GF-D8 (cell line): Measurements from ENCODE around the gene GSDME.
A peak's percentile ranks its signal among the peaks of the same experiment; 100 is the strongest.
"Not testable (repeated sequence)": the region's sequence is repeated elsewhere in the genome, so short reads cannot be mapped to it uniquely, and the experiment has no call there.

Source experiments
- DNase-seq: peaks from one replicate; lab custom pipeline; 2025; lab: John Stamatoyannopoulos, UW

The GSDME gene

DNA sequence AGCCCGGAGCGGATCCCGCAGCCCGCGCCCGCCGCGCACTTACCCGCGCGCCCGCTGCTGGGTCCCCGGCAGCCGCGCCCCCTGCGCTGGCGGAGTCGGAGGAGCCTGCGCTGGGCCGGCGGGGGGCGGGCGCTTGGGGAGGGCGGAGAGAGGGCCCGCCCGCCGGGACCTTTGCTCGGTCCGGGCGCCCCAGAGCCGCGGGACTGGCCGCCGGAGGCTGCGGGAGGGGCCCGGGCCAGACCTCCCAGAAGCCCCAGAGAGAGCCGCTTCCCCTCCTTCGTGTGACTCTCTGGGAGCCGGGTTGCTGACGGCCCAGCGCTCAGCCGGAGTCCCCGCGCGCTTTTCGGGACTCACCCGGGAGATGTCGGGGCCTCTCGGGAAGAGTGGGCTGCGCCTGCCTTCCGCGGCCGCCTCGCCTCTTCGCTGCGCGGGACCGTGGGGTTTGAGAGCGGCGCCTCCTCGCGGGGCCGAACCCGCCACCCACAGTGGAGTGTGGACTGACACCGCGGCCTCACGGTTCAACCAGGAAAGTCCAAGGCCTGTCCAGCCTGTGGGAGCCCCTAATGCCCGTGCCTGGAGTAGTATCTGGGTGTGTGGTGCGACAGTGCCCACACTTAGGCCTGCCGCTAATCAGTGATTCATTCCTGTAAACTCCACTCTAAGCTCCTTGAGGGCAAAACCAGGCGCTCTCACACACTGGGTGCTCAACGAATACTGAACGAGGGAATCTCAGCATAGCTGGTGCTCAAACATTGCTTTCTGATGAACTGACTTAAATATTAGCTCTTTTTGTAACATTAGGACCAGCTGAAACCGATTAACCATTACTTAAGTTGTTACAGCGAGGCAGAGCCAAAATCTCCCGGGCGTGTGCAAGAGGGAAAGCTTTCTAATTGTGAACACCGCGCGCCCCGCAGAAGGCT is at the start of gene GSDME:
Gene GSDME, minus strand, starts transcription at position 112 of the 923 bp plus-strand sequence. CDS start 7,690 bp downstream, outside the sequence.
- no peak for DNase-seq

DNA sequence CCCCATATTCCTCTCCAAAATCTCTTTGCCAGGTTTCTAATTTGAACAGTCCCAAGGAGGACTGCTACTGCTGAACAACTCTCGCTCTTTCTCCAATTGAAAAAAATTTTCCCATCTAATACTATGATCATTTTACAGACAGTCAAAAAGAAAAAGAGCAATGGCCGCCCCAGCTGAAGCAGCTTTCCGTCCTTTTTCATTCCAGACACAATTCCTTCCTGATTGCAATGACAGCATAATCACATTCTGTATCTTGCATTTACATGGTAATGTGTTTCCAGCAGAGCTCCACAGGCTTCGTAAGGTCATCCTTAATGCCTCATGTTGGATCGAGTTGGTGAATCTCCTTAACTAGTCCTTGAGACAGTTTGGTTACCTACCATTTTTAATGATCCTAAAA is 45.0 kb upstream of the GSDME start:
- no peak for DNase-seq

DNA sequence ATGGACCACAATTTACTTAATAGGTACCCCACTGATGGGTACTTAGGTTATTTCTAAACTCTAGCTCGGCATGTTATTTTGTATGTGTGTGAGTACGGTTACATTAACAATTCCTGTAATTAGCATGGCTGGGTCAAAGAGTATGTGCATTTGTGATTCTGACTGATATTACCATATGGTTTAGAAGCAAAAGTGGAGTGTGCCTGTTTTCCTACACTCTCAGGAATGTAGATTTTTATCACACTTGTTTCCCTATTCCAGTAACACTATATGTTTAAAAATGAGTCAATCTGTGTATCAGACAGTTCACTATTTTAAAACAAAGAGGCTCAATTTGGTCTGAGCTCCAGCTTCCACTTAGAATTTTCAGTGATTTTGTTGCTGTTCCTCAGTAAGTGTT is 44.6 kb upstream of the GSDME start:
- no peak for DNase-seq

DNA sequence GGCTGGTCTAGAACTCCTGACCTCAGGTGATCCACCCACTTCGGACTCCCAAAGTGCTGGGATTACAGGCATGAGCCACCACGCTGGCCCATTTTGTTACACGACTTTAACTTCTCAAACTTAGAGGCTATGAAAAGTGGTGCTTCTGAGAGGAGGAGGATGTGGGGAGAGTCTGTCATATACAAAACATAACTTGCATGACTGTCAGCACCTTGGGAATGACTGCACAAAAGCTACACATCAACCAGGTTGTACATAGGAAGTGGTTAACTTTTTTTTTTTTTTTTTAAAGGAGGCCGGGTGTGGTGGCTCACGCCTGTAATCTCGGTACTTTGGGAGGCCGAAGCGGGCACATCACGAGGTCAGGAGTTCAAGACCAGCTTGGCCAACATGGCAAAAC is 43.4 kb upstream of the GSDME start:
- DNase-seq, result no peak

DNA sequence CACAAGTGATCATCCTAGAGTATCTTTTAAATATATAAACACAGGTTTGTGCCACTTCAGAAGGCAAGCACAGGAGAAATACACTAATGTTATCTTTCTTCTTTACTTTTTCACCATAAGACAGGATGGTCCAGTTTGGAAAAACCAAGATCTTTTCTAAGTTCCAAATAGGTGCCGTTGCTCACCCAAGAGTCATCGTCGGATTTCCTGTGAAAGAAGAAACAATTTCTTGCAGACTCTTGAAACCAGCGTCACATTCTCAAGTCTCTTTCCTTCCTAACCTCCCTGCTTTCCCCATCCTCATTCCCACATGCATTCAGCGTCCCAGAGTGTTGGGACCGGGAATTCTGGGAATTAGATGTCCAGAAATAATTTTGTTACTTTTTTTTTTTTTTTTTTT is 42.8 kb upstream of the GSDME start:
- DNase-seq, result no peak

DNA sequence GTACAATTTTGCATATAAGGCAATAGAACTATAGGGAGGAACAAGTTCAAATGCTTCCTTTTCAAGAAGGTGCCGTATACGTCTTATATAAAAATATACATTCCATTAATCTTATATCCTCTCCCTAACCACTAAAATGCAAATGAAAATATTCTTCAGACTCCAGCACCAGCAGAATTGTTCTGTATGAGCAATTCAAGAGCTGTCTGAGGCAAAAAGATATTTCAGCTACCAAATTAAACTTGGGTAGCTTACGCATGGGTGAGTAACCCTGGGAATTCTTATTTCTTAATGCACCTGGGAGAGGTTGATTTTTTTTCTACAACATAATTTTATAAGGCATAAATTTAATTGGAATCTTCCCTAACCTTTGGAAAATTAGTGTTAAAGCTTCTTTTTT is 42.2 kb upstream of the GSDME start:
- DNase-seq, result no peak

DNA sequence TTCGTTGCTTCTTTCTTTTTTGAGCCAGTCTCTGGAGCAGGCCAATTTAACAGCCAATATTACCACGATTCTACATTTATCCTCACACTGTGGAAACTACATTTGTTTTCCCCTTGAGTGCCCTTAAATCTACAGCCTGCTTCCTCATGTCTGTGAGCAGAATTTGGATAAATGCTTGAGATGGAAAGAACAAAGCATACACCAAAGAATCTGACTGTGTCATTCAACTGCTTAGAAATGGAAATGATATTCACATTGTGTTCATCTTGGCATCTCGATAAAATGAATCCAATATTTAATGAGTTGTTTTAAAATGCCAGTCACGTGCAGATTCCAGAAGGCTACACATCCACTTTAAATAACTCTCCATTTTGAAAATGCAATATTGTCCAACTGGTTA is 41.0 kb upstream of the GSDME start:
- no peak for DNase-seq

DNA sequence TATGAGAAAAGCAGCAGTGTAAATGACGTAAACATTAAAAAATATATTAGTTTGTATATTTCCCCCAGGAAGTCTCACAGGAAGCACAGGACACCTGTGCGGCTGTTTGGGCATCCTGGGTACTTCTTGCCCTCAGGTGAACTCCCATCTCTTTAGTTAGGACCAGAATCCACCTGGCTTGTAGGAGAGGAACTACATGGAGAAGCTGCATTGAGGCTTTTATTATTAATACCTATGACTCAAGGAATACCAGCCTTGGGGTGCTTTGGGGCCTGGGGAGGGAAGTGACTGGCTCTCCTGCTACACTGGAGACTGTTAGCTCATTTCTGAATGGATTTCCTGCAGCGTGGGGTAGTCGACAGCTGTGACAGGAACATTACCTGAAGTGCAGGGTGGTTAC is 40.0 kb upstream of the GSDME start:
- no peak for DNase-seq

DNA sequence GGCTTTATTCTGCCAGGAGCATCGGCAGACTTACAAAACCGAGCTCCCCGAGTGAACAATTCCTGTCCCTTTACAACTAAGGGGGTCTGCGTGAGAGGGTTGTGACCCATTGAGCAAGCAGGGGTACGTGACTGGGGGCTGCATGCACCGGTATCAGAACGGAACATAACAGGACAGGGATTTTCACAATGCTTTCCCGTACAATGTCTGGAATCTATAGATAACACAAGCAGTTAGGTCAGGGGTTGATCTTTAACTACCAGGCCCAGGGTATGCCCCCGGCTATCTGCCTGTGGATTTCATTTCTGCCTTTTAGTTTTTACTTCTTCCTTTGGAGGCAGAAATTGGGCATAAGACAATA is 38.1 kb upstream of the GSDME start:
- no peak for DNase-seq

DNA sequence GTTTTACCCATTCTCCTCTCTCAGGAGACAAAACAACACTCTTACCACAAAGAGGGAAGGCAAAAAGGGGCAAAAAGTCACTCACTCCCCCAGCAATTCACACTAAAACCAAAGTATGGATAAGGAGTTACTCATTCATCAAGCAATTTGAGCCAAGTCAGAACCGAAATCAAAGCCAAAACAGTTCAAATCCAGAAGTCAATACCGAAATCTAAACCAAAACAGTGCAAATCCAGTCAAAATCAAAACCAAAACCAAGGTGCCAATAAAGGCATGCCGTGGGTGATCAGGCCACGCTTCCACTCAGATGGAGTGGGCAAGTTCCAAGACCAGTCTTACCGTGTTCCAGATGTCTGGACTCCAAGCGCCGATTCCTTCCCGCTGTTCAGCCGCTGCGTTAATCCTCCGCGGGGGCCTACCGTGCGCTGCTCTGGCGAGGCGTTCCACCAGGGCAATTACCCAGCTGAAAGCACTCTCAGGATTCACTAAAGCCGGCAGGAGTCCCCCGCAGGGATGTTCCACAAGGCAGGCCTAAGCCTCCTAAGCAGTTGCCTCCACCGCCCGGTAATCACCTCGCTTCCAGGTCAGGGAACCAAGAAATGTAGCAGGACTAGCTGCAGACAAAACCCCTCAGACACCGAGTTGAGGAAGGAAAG is 37.6 kb upstream of the GSDME start:
- DNase-seq, result not testable (repeated sequence)

DNA sequence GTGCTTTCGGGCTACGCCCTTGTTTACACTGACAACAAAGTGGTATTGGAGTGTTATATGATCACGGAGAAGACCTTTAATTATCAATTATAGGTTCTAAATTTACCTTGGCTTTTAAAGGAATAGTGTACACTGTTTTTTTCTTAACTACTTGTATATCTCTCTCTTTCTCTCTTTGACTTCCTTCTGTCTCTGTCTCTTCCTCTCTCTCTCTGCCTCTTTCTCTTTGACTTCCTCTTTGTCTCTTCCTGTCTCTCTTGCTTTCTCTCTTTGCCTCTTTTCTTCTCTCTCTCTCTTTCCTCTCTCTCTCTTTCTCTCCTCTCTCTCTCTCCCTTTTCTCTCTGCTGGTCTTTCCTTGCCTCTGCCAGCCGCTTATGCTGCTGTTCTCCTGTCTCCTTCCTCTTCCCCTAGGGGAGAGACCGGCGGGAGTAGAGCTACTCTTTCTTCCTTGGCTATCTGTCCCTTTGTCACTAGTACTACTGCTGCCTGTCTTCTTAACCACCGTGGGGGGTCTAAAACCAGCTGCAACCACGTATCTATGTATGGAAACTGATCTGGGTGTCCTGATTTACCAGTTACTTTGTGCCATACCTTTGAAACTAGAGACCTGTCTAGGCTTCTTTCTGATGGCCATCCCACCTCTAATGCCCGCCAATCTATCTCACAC is 36.9 kb upstream of the GSDME start:
- peak; percentile 28 for DNase-seq

DNA sequence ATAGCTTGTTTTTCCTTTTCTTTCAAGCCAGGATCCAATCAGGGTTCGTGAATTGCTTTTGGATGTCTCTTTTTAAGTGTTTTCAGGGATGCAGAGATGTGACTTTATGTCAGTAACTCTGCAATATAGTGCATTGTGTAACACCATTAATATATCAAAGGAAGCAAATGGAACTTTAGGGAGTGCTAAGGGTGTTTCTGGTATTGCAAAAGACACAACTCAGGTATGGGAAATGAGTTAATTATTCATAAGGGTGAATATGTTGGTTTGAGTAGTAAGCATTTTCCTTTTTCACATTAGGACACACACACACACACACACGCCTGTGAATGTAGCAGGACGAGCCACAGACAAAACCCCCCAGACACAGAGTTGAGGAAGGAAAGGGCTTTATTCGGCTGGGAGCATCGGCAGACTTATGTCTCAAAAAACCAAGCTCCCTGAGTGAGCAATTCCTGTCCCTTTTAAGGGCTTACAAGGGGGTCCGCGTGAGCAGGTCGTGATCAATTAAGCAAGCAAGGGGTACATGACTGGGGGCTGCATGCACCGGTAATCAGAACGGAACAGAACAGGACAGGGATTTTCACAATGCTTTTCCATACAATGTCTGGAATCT is 31.8 kb upstream of the GSDME start:
- no peak for DNase-seq

DNA sequence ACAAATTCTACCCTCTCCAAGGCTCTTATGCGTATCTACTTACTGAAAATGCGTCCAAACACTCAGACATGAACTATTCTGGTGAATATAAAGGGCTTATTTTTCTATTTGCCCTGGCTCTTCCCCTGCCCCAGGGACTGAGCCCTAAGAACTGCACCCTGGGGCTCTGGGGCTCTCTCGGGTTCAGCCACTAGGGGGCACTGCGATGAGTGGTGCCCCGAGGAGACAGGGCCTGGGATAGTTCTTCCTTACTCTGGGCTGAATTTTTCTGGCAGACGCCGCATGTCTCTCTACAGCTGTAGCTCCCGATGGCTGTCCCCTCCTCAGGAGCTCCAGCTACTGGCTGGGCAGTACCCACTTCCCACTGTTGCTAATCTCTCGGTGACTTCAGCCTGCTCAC is 30.8 kb upstream of the GSDME start:
- DNase-seq, result no peak

DNA sequence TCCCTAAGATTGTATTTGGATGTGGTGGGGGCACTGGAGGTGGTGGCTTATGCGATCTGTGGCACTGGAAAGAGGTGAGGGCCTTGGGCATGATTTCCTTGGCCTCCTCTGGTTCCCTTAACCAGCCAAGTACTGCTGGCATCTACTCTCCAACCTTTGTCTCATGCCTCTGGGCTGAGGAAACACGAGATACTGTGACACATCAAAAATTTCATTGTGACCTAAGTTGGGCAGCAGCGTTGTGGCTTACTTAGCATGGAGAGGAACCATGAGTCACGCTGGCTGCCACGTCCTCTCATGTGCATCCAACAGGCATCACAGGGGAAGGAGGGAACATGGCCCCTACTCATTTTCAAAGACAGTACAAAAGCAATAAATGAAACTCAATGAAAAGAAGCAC is 29.7 kb upstream of the GSDME start:
- peak; percentile 57 for DNase-seq

DNA sequence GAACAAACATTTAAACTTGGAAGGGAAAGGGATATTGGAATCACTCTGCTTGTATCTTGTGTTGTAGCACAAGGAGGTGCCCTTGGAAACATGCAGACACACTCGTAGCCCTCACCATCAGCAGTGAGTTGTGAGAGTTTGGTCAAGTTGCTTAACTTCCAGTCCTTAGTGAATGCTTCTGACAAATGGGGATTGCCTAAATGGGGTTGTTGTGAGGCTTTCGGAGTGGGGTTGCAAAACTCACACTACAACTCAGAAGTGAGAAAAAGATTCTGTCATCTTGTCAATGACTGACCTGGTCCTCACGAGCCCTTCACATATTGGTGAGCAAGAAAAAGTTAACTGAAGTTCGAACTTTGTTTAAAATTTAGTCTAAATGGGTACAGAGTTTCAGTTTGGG is 29.0 kb upstream of the GSDME start:
- no peak for DNase-seq

DNA sequence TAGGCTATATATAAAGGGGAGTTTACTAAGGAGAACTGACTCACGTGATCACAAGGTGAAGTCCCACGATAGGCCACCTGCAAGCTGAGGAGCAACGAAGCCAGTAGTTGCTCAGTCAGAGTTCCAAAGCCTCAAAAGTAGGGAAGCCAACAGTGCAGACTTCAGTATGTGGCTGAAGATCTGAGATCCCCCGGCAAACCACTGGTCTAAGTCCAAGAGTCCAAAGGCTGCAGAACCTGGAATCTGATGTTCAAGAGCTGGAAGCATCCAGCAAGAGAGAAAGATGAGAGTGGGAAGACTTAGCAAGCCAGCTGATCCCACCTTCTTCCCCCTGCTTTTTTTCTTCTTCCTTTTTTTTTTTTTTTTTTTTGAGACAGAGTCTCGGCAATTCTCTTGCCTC is 27.0 kb upstream of the GSDME start:
- no peak for DNase-seq

DNA sequence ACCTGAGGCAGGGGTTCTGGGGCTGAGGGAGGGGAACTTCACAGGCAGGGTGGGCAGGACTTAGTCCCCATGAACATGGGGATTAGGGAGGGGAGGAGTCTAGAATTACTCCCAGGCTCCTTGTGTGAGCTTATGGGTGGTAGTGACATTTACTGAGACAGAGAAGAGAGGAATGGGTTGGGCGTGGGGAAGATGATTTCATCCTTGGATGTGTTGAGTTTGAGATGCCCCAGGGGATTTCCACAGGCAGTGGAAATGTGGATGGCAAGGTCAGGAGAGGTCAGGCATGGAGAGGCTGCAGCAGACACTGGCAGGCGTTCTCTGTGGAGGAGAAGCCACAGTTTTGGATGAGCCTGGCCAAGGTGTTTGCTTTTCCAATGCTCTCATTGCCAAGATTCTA is 26.4 kb upstream of the GSDME start:
- DNase-seq, result no peak

DNA sequence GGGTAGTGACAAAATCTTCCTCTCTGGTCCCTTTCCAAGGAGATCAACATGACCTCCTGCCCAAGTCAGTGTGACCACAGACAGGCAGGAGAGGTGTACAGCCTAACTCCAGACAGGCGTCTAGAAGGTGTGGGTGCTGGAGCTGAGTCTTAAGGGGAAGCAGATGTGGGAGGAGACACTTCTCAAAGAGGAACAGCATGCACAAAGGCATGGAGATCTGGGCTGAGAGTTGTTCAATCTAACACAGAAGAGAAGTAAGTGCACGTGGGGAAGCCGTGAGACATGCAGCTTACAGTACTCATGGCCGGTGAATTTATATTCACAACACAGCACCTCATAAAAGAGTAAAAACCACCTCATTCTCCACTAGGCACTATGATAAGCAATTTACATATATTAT is 23.8 kb upstream of the GSDME start:
- no peak for DNase-seq

DNA sequence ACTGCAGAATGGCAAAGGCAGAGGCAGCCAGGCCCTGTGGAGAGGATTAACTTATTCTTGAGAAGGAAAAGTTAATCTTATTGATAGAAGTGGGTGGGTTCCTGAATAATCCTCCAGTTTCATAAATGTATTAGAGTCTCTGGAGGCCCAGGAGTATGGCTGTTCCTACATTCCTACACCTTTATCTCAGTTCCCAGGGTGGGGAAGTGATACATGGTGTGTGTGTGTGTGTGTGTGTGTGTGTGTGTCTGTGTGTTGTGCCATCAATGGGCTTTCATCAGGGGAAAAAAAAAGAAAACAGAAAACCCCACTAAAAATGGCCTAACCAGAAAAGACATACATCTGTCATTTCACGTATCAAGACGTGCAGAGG is 22.0 kb upstream of the GSDME start:
- no peak for DNase-seq

DNA sequence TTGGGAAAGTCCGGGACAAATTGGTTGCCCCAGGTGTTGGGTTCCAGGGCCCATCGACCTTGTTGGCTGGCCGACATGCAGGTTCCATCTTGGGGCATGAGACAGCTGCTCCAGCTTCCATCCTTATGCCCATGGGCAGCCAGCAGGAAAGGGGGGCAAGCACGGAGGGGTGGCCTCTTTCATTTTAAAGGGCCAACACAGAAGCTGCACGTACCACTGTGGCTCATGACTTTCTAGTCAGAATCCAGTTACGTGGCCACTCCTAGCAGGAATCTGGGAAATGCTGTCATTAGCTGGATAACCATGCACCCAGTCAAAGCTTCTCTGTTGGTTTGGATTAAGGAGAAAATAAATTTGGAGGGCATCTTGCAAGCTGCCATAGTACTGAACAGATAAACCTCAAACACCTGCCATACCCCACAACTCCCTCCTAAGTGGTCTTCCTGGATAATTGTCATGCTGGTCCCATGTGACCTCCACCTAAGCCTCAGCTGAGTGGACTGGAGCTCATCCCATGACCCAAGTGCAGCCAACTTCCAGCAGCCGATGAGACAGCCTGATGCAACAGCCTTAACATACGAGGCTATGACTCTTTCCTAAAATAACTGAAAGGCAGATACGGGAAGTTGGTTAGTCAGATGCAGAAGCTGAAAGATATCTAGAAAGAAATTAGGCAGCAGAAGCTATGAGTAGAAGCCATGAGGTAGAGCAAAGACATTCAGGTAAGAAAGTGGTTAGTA is 21.4 kb upstream of the GSDME start:
- DNase-seq, result peak; percentile 11

DNA sequence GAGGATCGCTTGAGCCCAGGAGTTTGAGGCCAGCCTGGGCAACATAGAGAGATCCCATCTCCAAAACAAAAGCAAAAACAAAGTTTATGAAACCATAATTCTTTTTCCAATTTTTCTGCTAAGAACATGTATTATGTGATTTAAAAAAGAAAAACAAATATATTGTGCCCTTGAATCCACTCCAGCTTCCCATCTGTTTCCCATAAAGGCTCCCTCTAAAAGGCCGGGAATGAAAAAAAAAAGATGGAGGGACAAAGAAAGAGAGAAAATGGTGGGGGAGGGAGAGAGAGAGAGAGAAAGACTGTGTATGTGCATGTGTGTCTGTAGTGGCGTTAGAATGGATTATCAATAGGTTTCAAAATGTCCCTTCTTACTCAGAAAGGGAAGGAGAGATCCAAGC is 20.5 kb upstream of the GSDME start:
- no peak for DNase-seq

DNA sequence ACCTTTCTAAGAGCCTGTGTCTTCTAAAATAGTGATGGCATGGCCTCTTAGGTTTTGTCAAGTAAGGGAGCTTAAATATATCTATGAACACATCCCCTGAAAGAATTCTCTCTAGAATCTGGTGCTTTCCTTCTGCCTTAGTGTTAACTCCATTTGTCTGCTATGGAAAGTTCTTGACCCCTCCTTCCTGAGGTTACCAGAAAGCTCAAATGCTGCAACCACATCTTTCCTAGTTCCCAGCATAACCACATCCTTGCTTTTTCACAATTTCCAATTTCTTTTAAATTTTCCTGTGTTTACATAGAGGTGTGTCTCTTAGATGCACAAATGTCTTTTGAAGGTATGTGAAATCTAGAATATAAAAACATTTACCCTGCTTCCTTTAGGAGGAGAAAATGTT is 16.4 kb upstream of the GSDME start:
- DNase-seq, result no peak
